Endothelial cell of umbilical vein (primary cell): ENCODE measurements around the gene CARD16. TPM values are rescaled to one million over a fixed set of nuclear protein-coding genes. Genes with fewer than 3 reads are reported as not detected.
"Not testable (repeated sequence)": the region's sequence is repeated elsewhere in the genome, so short reads cannot be mapped to it uniquely, and the experiment has no call there.

Experiments used
- BruUV-seq: library from RNA; stranded (reverse); fragments of 400-500 nt; replicated peaks from 2 replicates; lab custom pipeline; 2021; lab: Mats Ljungman, UMichigan
- CTCF ChIA-PET: fragments of 300-600, 350-600 bp; sonication (Branson Sonifier 250); formaldehyde crosslinking; loops from one replicate; lab custom pipeline; 2021; ENCODE audit warnings: antibody characterized with exemption, inconsistent platforms; lab: Charles Lee
- POLR2A ChIA-PET: fragments of 300-600, 350-600 bp; sonication (Branson Sonifier 250); formaldehyde crosslinking; loops from one replicate; lab custom pipeline; 2021; ENCODE audit warnings: antibody characterized with exemption, inconsistent platforms; lab: Charles Lee
- DNase-seq: peaks from one replicate; pipeline ENCODE4 v3.0.0-alpha.2; 2011; ENCODE audit warnings: low read depth, low spot score
- FAIRE-seq: peaks from 2 replicates; lab custom pipeline; 2011; peaks lifted over from hg19 to GRCh38; lab: Jason Lieb, UNC
- H2AFZ ChIP-seq: 2 replicates; pipeline ENCODE4 v1.6.0; 2012; ENCODE audit warnings: low read depth, low read length, control low read depth, inconsistent platforms
- H3K27ac ChIP-seq: 2 replicates; pipeline ENCODE4 v1.5.1; 2011; ENCODE audit warnings: low read depth, mild to moderate bottlenecking, control low read depth, low read length, moderate library complexity; ENCODE audit not compliant: insufficient read depth
- H3K27me3 ChIP-seq, 2 experiments: 2 replicates each; pipeline versions ENCODE4 v1.6.0 to v1.6.1; 2011; ENCODE audit warnings: low read length in 2 of 2, mixed read lengths in 1 of 2; ENCODE audit not compliant: control insufficient read depth in 2 of 2, insufficient read depth in 2 of 2
- H3K36me3 ChIP-seq, 2 experiments: 2 replicates in 1 of 2; 3 replicates in 1 of 2; pipeline ENCODE4 v1.5.1; 2011; ENCODE audit warnings: low read length in 2 of 2, mild to moderate bottlenecking in 1 of 2, moderate library complexity in 1 of 2; ENCODE audit not compliant: control insufficient read depth in 2 of 2, insufficient read depth in 2 of 2; ENCODE audit errors: extremely low read depth in 1 of 2
- H3K4me1 ChIP-seq: 3 replicates; pipeline ENCODE4 v1.5.1; 2011; ENCODE audit warnings: mild to moderate bottlenecking, low read length; ENCODE audit not compliant: control insufficient read depth, insufficient read depth; ENCODE audit errors: extremely low read depth
- H3K4me2 ChIP-seq: 2 replicates; pipeline ENCODE4 v1.6.1; 2011; ENCODE audit warnings: low read length, control low read depth, mixed read lengths; ENCODE audit not compliant: insufficient read depth
- H3K4me3 ChIP-seq, 3 experiments: fragments of 200-600 bp in 1 of 3; sonication (generic), shearing (Covaris generic) in 1 of 3; replicated peaks in 1 of 3; 2 replicates each; pipeline ENCODE4 v1.5.1; 2011 to 2016; ENCODE audit warnings: control low read depth in 3 of 3, low read length in 3 of 3, mild to moderate bottlenecking in 2 of 3, inconsistent platforms in 1 of 3, low read depth in 1 of 3, moderate library complexity in 1 of 3; ENCODE audit not compliant: insufficient read depth in 1 of 3
- H3K79me2 ChIP-seq: 2 replicates; pipeline ENCODE4 v1.6.0; 2012; ENCODE audit warnings: low read length, inconsistent platforms; ENCODE audit not compliant: control insufficient read depth, insufficient read depth
- H3K9ac ChIP-seq: replicated peaks from 2 replicates; pipeline ENCODE3; 2011; ENCODE audit warnings: low read length, control low read depth; ENCODE audit not compliant: insufficient read depth; ENCODE audit errors: extremely low read depth
- H3K9me1 ChIP-seq: replicated peaks from 3 replicates; pipeline ENCODE4 v1.6.0; 2011; ENCODE audit warnings: mild to moderate bottlenecking, low read length; ENCODE audit not compliant: control insufficient read depth, insufficient read depth; ENCODE audit errors: extremely low read depth
- H3K9me3 ChIP-seq: replicated peaks from 2 replicates; pipeline ENCODE4 v1.5.1; 2012; ENCODE audit warnings: low read length, inconsistent platforms; ENCODE audit not compliant: control insufficient read depth, insufficient read depth
- H4K20me1 ChIP-seq: replicated peaks from 2 replicates; pipeline ENCODE3; 2011; ENCODE audit warnings: mild to moderate bottlenecking, low read length; ENCODE audit not compliant: control insufficient read depth, insufficient read depth; ENCODE audit errors: extremely low read depth
- EZH2 ChIP-seq: IDR thresholded peaks from 2 replicates; pipeline ENCODE4 v1.6.1; 2012; ENCODE audit warnings: borderline replicate concordance, low read depth, mild to moderate bottlenecking, moderate library complexity, low read length, inconsistent platforms; ENCODE audit not compliant: severe bottlenecking
- FOS ChIP-seq: IDR thresholded peaks from 2 replicates; pipeline ENCODE4 v1.6.1; 2011; ENCODE audit warnings: mild to moderate bottlenecking, low read length, moderate library complexity, borderline replicate concordance; ENCODE audit not compliant: insufficient read depth
- GATA2 ChIP-seq: IDR thresholded peaks from 2 replicates; pipeline ENCODE4 v1.7.0; 2011; ENCODE audit warnings: low read depth, mild to moderate bottlenecking, moderate library complexity, mixed read lengths, low read length; ENCODE audit not compliant: insufficient read length, insufficient read depth
- JUN ChIP-seq: IDR thresholded peaks from 2 replicates; pipeline ENCODE4 v1.6.1; 2011; ENCODE audit warnings: borderline replicate concordance, low read depth; ENCODE audit not compliant: insufficient read length, insufficient read depth
- MYC ChIP-seq: IDR thresholded peaks from one replicate; pipeline ENCODE4 v1.6.1; 2011; ENCODE audit warnings: mild to moderate bottlenecking, low read depth, low read length
- POLR2A ChIP-seq: IDR thresholded peaks from 2 replicates; pipeline ENCODE4 v1.6.1; 2012; ENCODE audit warnings: low read depth, mild to moderate bottlenecking, control low read depth, low read length
- POLR2AphosphoS5 ChIP-seq: IDR thresholded peaks from 2 replicates; pipeline ENCODE4 v1.6.1; 2012; ENCODE audit warnings: low read depth, mild to moderate bottlenecking, control low read depth, low read length, moderate library complexity; ENCODE audit not compliant: insufficient read depth
- dilution Hi-C: fragments of 300-500 bp; cut with MboI; formaldehyde crosslinking; loops from one replicate; pipeline ENCODE4 v1.15.0; 2019; ENCODE audit warnings: low sequenced_read_pairs; ENCODE audit not compliant: extremely low pct_ligation_motif_present
- intact Hi-C: fragments of 100-400 bp; cut with micrococcal nuclease; formaldehyde crosslinking; loops from one replicate; pipeline ENCODE4 v1.10.0; 2022
- polyA plus RNA-seq, 4 experiments: library from polyadenylated mRNA; depleted of rRNA in 3 of 4; stranded (reverse) in 3 of 4; unstranded in 1 of 4; fragments of >200 nt; gene quantifications; 2 replicates each; pipeline versions ENCODE4 v1.2.1 to v1.2.3, GENCODE V29; 2011 to 2012; ENCODE audit warnings: missing spikeins in 1 of 4
- total RNA-seq: library from RNA; stranded (reverse); gene quantifications from 2 replicates; pipeline ENCODE4 v1.2.3, GENCODE V29; 2021
- TF ChIP-seq, protein P1 (sequence below), 2 donors: IDR thresholded peaks; 1 replicate in 1 of 2; 2 replicates in 1 of 2; pipeline ENCODE4 v1.5.1; 2011; ENCODE audit warnings: low read length in 2 of 2, mild to moderate bottlenecking in 2 of 2, moderate library complexity in 2 of 2, control low read depth in 1 of 2, inconsistent platforms in 1 of 2, low read depth in 1 of 2; ENCODE audit not compliant: insufficient read depth in 1 of 2; ENCODE audit errors: extremely low read depth in 1 of 2
- TF ChIP-seq, protein P2 (sequence below): IDR thresholded peaks from 2 replicates; pipeline ENCODE4 v1.6.1; 2011; ENCODE audit not compliant: insufficient read depth, insufficient read length

CARD16 gene
- total and polyA plus RNA-seq, 2 donors (not counting 3 experiments of a cell fraction or from before 2014, with no cell fraction given) = 26.8 to 76.6 TPM

DNA sequence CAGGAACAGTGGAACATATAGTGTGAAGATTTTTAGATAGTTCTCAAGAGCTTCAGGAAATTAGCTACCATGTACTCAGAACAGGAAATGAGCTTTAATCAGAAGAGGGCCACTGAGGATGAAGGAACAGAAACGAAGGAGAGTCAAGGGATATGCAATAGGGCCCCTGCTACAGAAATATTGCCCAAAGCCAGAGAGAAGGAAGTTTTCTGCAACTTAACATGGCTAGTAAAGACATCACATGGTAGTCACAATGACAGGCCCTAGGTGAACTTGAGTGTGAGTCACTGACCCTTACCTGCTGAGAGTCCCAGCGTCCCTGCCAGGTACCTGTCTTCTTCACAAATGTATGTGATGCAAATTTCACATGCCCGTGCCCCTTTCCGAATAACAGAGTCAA is 25.2 kb upstream of the CARD16 start:
- dilution Hi-C loops = no loop called here
- TF ChIP-seq GATA2 = no peak
- TF ChIP-seq, protein P1, sequence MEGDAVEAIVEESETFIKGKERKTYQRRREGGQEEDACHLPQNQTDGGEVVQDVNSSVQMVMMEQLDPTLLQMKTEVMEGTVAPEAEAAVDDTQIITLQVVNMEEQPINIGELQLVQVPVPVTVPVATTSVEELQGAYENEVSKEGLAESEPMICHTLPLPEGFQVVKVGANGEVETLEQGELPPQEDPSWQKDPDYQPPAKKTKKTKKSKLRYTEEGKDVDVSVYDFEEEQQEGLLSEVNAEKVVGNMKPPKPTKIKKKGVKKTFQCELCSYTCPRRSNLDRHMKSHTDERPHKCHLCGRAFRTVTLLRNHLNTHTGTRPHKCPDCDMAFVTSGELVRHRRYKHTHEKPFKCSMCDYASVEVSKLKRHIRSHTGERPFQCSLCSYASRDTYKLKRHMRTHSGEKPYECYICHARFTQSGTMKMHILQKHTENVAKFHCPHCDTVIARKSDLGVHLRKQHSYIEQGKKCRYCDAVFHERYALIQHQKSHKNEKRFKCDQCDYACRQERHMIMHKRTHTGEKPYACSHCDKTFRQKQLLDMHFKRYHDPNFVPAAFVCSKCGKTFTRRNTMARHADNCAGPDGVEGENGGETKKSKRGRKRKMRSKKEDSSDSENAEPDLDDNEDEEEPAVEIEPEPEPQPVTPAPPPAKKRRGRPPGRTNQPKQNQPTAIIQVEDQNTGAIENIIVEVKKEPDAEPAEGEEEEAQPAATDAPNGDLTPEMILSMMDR (IDR thresholded peaks at IDR 0.05; ENCODE audit: extremely low read depth in 1 of 2, insufficient read depth in 1 of 2, low read depth in 1 of 2, low read length in 2 of 2) = no peak
- TF ChIP-seq, protein P2, sequence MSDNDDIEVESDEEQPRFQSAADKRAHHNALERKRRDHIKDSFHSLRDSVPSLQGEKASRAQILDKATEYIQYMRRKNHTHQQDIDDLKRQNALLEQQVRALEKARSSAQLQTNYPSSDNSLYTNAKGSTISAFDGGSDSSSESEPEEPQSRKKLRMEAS = no peak
- no peak for TF ChIP-seq POLR2A
- TF ChIP-seq FOS = no peak
- TF ChIP-seq JUN = no peak
- no peak for TF ChIP-seq POLR2AphosphoS5
- no peak for TF ChIP-seq EZH2
- TF ChIP-seq MYC = no peak
- Histone ChIP-seq H3K9ac (no peak overlapping the region), H3K36me3 (no peaks in the 10 kb centered on the region), H3K27ac (no peak overlapping the region), H3K4me3 (no peak overlapping the region), H2AFZ (no peak overlapping the region), H3K79me2 (no peaks in the 10 kb centered on the region), H3K4me1 (peaks cover 11% of the 10 kb centered on the region), H3K27me3 (no peaks in the 10 kb centered on the region), H3K9me1 (no peaks in the 10 kb centered on the region), H4K20me1 (no peaks in the 10 kb centered on the region), H3K4me2 (no peak overlapping the region), H3K9me3 (no peaks in the 10 kb centered on the region)
- ChIA-PET CTCF (no interaction called here), POLR2A (no interaction called here)
- intact Hi-C loops = no loop called here
- FAIRE-seq (no peak), DNase-seq (no peak)
- BruUV-seq = no TSS peak

DNA sequence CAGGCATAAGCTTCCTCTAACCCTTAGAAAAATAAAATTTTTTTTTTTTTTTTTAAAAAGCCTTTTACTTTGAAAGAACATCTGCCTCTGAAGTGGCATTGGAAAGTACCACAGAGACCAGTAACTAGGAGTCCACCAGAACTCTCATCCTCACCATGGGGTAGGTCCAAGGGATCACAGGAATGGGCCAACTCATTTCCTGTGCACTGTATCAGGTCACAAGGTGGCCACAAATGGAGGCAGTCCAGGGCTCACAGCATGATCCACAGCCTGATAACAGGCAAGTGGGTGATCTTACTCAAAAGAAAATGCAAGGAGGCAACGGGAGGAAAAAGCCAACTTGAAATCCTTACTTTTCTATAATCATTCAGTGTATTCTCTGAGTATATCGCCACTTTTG is 24.6 kb upstream of the CARD16 start:
- H3K4me2 ChIP-seq, H3K4me3 ChIP-seq, H4K20me1 ChIP-seq, DNase-seq, FAIRE-seq, H3K79me2 ChIP-seq, CTCF ChIA-PET, dilution Hi-C loops, H3K9ac ChIP-seq, H3K27me3 ChIP-seq, intact Hi-C loops, H3K9me3 ChIP-seq, BruUV-seq, H3K36me3 ChIP-seq, H3K27ac ChIP-seq, POLR2A ChIA-PET, H2AFZ ChIP-seq, H3K9me1 ChIP-seq: not testable (repeated sequence)
- peaks cover 11% of the 10 kb centered on the region for H3K4me1 ChIP-seq

DNA sequence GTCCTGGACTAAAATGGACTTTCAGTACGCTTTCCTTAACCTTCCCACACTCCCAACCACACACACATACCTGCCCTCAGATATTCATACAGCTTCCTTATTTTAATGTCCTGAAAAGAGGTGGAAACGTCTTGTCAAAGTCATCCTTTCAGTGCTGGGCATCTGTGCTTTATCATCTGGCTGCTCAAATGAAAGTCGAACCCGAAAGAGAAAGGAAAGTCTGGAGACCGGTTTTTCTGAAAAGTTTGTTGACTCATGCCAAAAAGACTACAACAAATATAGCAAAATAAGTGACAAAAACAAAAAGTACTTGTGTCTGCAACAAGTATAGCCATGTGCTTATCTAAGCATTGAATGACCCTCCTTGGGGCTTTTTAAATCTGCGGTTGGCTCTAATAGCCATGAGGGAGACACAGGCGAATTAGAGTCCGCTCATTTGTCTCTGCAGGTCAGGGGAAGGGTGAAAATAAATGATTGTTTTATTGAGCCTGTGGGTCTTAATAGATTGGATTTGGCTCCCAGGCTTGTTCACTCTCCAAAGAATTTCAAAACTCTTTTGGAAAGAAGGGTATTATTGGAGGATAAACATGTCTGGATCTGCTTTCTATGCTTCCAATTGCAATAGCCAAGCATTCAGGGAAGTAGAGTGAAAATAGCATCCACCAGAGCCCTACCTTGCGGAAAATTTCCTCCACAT is 18.3 kb upstream of the CARD16 start:
- DNase-seq, H3K36me3 ChIP-seq, BruUV-seq, H3K4me2 ChIP-seq, H3K4me3 ChIP-seq, H3K9ac ChIP-seq, intact Hi-C loops, H3K9me1 ChIP-seq, POLR2A ChIA-PET, dilution Hi-C loops, H3K79me2 ChIP-seq, H3K9me3 ChIP-seq, H3K27ac ChIP-seq, H4K20me1 ChIP-seq, FAIRE-seq, H3K27me3 ChIP-seq, CTCF ChIA-PET, H3K4me1 ChIP-seq, H2AFZ ChIP-seq: not testable (repeated sequence)
